IMR-90 (cell line): Measurements from ENCODE around the gene LRRC4C. TPM values are rescaled to one million over a fixed set of nuclear protein-coding genes. Genes with fewer than 3 reads are reported as not detected.

Experiments used
- ATAC-seq: fragments of 200-7000 bp; cut with Tn5 transposase; 2 replicates; pipeline ENCODE4 v1.9.1; 2020; ENCODE audit warnings: low read depth, mild to moderate bottlenecking, moderate library complexity
- BruUV-seq: library from RNA; stranded (reverse); fragments of 400-500 nt; replicated peaks from 2 replicates; lab custom pipeline; 2021; lab: Mats Ljungman, UMichigan
- CTCF ChIA-PET: fragments of 300-600 bp; formaldehyde crosslinking; extraction: SDS; loops from one replicate; lab custom pipeline; 2021; ENCODE audit warnings: antibody characterized with exemption; lab: Yijun Ruan, JAX
- POLR2A ChIA-PET: fragments of 300-600 bp; sonication (Branson Sonifier 250); formaldehyde crosslinking; loops from one replicate; lab custom pipeline; 2022; ENCODE audit warnings: antibody characterized with exemption; ENCODE audit not compliant: unreplicated experiment; lab: Charles Lee
- DNase-seq: peaks from one replicate; pipeline ENCODE4 v3.0.0; 2013
- H2AFZ ChIP-seq: replicated peaks from 2 replicates; pipeline ENCODE3; 2013; ENCODE audit warnings: low read length, mild to moderate bottlenecking; ENCODE audit not compliant: poor library complexity
- H2AK5ac ChIP-seq: 2 replicates; pipeline ENCODE4 v1.6.1; 2013; ENCODE audit warnings: low read depth, low read length, inconsistent platforms
- H2AK9ac ChIP-seq: replicated peaks from 2 replicates; pipeline ENCODE3; 2013; ENCODE audit warnings: mild to moderate bottlenecking, low read depth, low read length, moderate library complexity; ENCODE audit not compliant: poor library complexity
- H2BK120ac ChIP-seq: 2 replicates; pipeline ENCODE4 v1.6.1; 2013; ENCODE audit warnings: low read depth, low read length, inconsistent platforms
- H2BK15ac ChIP-seq: 3 replicates; pipeline ENCODE4 v1.6.1; 2013; ENCODE audit warnings: low read depth, low read length, inconsistent platforms
- H2BK20ac ChIP-seq: 2 replicates; pipeline ENCODE4 v1.6.1; 2013; ENCODE audit warnings: low read depth, mild to moderate bottlenecking, inconsistent platforms, low read length, moderate library complexity
- H2BK5ac ChIP-seq: 2 replicates; pipeline ENCODE4 v1.6.1; 2013; ENCODE audit warnings: mild to moderate bottlenecking, low read depth, low read length, inconsistent platforms; ENCODE audit not compliant: poor library complexity, severe bottlenecking
- H3K14ac ChIP-seq: replicated peaks from 2 replicates; pipeline ENCODE4 v1.6.1; 2013; ENCODE audit warnings: low read depth, low read length, inconsistent platforms
- H3K18ac ChIP-seq: 2 replicates; pipeline ENCODE4 v1.6.1; 2013; ENCODE audit warnings: low read depth, low read length, control low read depth
- H3K23ac ChIP-seq: 2 replicates; pipeline ENCODE4 v1.6.1; 2013; ENCODE audit warnings: low read depth, low read length, inconsistent platforms
- H3K27ac ChIP-seq: 2 replicates; pipeline ENCODE4 v1.5.1; 2013; ENCODE audit warnings: mild to moderate bottlenecking, control low read depth, low read length; ENCODE audit not compliant: insufficient read depth
- H3K27me3 ChIP-seq: 2 replicates; pipeline ENCODE4 v1.6.1; 2013; ENCODE audit warnings: low read length; ENCODE audit not compliant: control insufficient read depth, insufficient read depth
- H3K36me3 ChIP-seq: 2 replicates; pipeline ENCODE4 v1.6.1; 2013; ENCODE audit warnings: low read length, mixed read lengths; ENCODE audit not compliant: control insufficient read depth, insufficient read depth
- H3K4ac ChIP-seq: 2 replicates; pipeline ENCODE4 v1.6.1; 2013; ENCODE audit warnings: low read depth, low read length, inconsistent platforms
- H3K4me1 ChIP-seq: 2 replicates; pipeline ENCODE4 v1.6.1; 2013; ENCODE audit warnings: low read length, mixed read lengths; ENCODE audit not compliant: control insufficient read depth, insufficient read depth
- H3K4me2 ChIP-seq: 2 replicates; pipeline ENCODE4 v1.6.1; 2013; ENCODE audit warnings: low read depth, mild to moderate bottlenecking, control low read depth, low read length, moderate library complexity
- H3K4me3 ChIP-seq: 2 replicates; pipeline ENCODE4 v1.5.1; 2013; ENCODE audit warnings: low read depth, mild to moderate bottlenecking, control low read depth, low read length, moderate library complexity; ENCODE audit not compliant: insufficient read depth
- H3K56ac ChIP-seq: 2 replicates; pipeline ENCODE4 v1.6.1; 2013; ENCODE audit warnings: low read length, inconsistent platforms; ENCODE audit not compliant: insufficient read depth; ENCODE audit errors: extremely low read depth
- H3K79me1 ChIP-seq, 2 experiments: 2 replicates each; pipeline ENCODE4 v1.6.1; 2013; ENCODE audit warnings: low read length in 2 of 2, inconsistent platforms in 1 of 2, low read depth in 1 of 2
- H3K9ac ChIP-seq: 2 replicates; pipeline ENCODE4 v1.6.1; 2013; ENCODE audit warnings: low read depth, low read length, control low read depth
- H3K9me1 ChIP-seq: 2 replicates; pipeline ENCODE4 v1.6.1; 2013; ENCODE audit warnings: low read length, inconsistent platforms; ENCODE audit not compliant: insufficient read depth
- H3K9me3 ChIP-seq: 2 replicates; pipeline ENCODE4 v1.6.1; 2013; ENCODE audit warnings: low read length; ENCODE audit not compliant: control insufficient read depth, insufficient read depth
- H4K20me1 ChIP-seq: 2 replicates; pipeline ENCODE4 v1.6.1; 2013; ENCODE audit warnings: low read length, inconsistent platforms; ENCODE audit not compliant: insufficient read depth
- H4K5ac ChIP-seq: 2 replicates; pipeline ENCODE4 v1.6.1; 2013; ENCODE audit warnings: mild to moderate bottlenecking, low read depth, low read length, control low read depth
- H4K8ac ChIP-seq, 2 experiments: 2 replicates each; pipeline ENCODE4 v1.6.1; 2013; ENCODE audit warnings: low read depth in 2 of 2, low read length in 2 of 2, control low read depth in 1 of 2, inconsistent platforms in 1 of 2
- H4K91ac ChIP-seq: 2 replicates; pipeline ENCODE4 v1.6.1; 2013; ENCODE audit warnings: low read depth, low read length, inconsistent platforms; ENCODE audit not compliant: insufficient read depth
- BHLHE40 ChIP-seq: fragments of 150-350 bp; IDR thresholded peaks from 2 replicates; pipeline ENCODE4 v1.6.1; 2016; ENCODE audit warnings: mild to moderate bottlenecking, low read depth, low read length
- CEBPB ChIP-seq: IDR thresholded peaks from 2 replicates; pipeline ENCODE4 v1.6.1; 2012; ENCODE audit warnings: low read depth, low read length, improper control_type of control experiment
- CHD1 ChIP-seq: IDR thresholded peaks from 2 replicates; pipeline ENCODE4 v1.6.1; 2012; ENCODE audit warnings: low read depth, low read length, improper control_type of control experiment
- FOS ChIP-seq: fragments of 150-350 bp; IDR thresholded peaks from 2 replicates; pipeline ENCODE4 v1.6.1; 2016; ENCODE audit warnings: low read depth, low read length
- MAFK ChIP-seq: IDR thresholded peaks from 2 replicates; pipeline ENCODE4 v1.6.1; 2012; ENCODE audit warnings: low read depth, low read length, improper control_type of control experiment
- MAZ ChIP-seq: IDR thresholded peaks from 2 replicates; pipeline ENCODE4 v1.6.1; 2012; ENCODE audit warnings: low read depth, mild to moderate bottlenecking, low read length, improper control_type of control experiment, moderate library complexity, borderline replicate concordance
- MXI1 ChIP-seq: IDR thresholded peaks from 2 replicates; pipeline ENCODE4 v1.6.1; 2012; ENCODE audit warnings: low read depth, mild to moderate bottlenecking, low read length, moderate library complexity, borderline replicate concordance
- NFE2L2 ChIP-seq: fragments of 150-350 bp; IDR thresholded peaks from 2 replicates; pipeline ENCODE4 v1.6.1; 2016; ENCODE audit warnings: low read depth, mild to moderate bottlenecking, low read length
- POLR2A ChIP-seq: IDR thresholded peaks from 2 replicates; pipeline ENCODE4 v1.6.1; 2012; ENCODE audit warnings: mild to moderate bottlenecking, low read depth, low read length
- RAD21 ChIP-seq: IDR thresholded peaks from 2 replicates; pipeline ENCODE4 v1.6.1; 2012; ENCODE audit warnings: low read length, improper control_type of control experiment
- RCOR1 ChIP-seq: IDR thresholded peaks from 2 replicates; pipeline ENCODE4 v1.6.1; 2012; ENCODE audit warnings: mild to moderate bottlenecking, low read length, improper control_type of control experiment; ENCODE audit not compliant: insufficient replicate concordance
- RFX5 ChIP-seq: IDR thresholded peaks from 2 replicates; pipeline ENCODE4 v1.8.0; 2012; ENCODE audit warnings: low read depth, mild to moderate bottlenecking, low read length, moderate library complexity
- SMC3 ChIP-seq: fragments of 150-350 bp; IDR thresholded peaks from 2 replicates; pipeline ENCODE4 v1.6.1; 2016; ENCODE audit warnings: low read depth, mild to moderate bottlenecking, antibody characterized with exemption, low read length, moderate library complexity
- WGBS, 2 experiments: methylation state at CpG; one replicate each; pipeline versions ENCODE4 v1.1.5 to v1.1.7; 2013; ENCODE audit warnings: missing lambda C conversion rate in 2 of 2; ENCODE audit not compliant: insufficient read length in 1 of 2; ENCODE audit errors: extremely low coverage in 2 of 2; 5-methylcytosine and 5-hydroxymethylcytosine counted together
- dilution Hi-C: fragments of 300-500 bp; cut with HindIII; formaldehyde crosslinking; loops from one replicate; pipeline ENCODE4 v1.14.3; 2018; ENCODE audit warnings: low sequenced_read_pairs; ENCODE audit not compliant: unreplicated experiment
- in situ Hi-C: fragments of 300-500 bp; cut with MboI; formaldehyde crosslinking; loops from 3 replicates; pipeline ENCODE4 v1.14.3; 2019; ENCODE audit warnings: low sequenced_read_pairs, inconsistent platforms, mixed read lengths
- intact Hi-C: fragments of 100-400 bp; cut with micrococcal nuclease; formaldehyde crosslinking; loops from 2 replicates; pipeline ENCODE4 v1.10.0; 2022
- polyA plus RNA-seq, 3 experiments: library from polyadenylated mRNA; depleted of rRNA; stranded (reverse); fragments of >200 nt; gene quantifications; 2 replicates each; pipeline ENCODE4 v1.2.3, GENCODE V29; 2012; ENCODE audit warnings: low replicate concordance in 1 of 3
- total RNA-seq: library from RNA; depleted of rRNA; stranded (reverse); fragments of >200 nt; gene quantifications from 2 replicates; pipeline ENCODE4 v1.2.3, GENCODE V29; 2012
- TF ChIP-seq, protein P1 (sequence below): conservative IDR thresholded peaks from 2 replicates; pipeline ENCODE4 v1.5.1; 2012; ENCODE audit warnings: mild to moderate bottlenecking, low read depth, low read length, improper control_type of control experiment
- TF ChIP-seq, protein P2 (sequence below): fragments of 150-350 bp; IDR thresholded peaks from 2 replicates; pipeline ENCODE4 v1.6.1; 2017; ENCODE audit warnings: mild to moderate bottlenecking, antibody characterized with exemption, low read length, low read depth
- TF ChIP-seq, protein P3 (sequence below): fragments of 150-350 bp; IDR thresholded peaks from 2 replicates; pipeline ENCODE4 v1.6.1; 2016; ENCODE audit warnings: low read depth, mild to moderate bottlenecking, low read length, moderate library complexity, borderline replicate concordance

LRRC4C gene
- total and polyA plus RNA-seq, 2 of the 4 experiments (the other 2 are of a cell fraction), result under 0.01 to 0.03 TPM

DNA sequence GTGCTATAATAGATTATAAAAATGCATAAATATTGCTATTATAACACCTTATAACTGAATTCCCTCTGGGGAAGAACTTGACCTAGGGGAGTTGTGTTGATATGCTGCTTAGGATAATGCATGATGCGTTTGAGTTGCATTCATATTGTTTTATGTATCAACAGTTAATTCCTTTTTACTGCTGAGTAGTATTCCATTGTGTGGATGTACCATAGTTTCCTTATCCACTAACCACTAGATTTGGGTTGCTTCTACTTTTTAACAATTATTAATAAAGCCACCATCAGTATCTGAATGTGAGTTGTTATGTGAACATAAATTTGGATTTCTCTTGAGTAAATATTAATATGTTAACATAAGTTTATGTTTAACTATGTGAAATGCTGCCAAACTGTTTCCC lies 19.7 kb upstream of the LRRC4C start:
- no peak overlapping the region for H4K91ac ChIP-seq
- no peaks in the 10 kb centered on the region for H3K9me1 ChIP-seq
- no peak overlapping the region for H2BK15ac ChIP-seq
- H3K4me1 ChIP-seq, result no peaks in the 10 kb centered on the region
- no peaks in the 10 kb centered on the region for H3K79me1 ChIP-seq
- no peak overlapping the region for H2AK5ac ChIP-seq
- H2AFZ ChIP-seq, result no peak overlapping the region
- no peak overlapping the region for H3K9ac ChIP-seq
- no peak overlapping the region for H2BK5ac ChIP-seq
- in situ Hi-C loops, result no loop called here
- WGBS, 2 experiments, result no CpG with 5 or more reads among the region's 1 CpG
- POLR2A ChIA-PET, result no interaction called here
- no peak overlapping the region for H2BK120ac ChIP-seq
- H3K27me3 ChIP-seq, result no peaks in the 10 kb centered on the region
- CTCF ChIA-PET, result no interaction called here
- H3K4ac ChIP-seq, result no peak overlapping the region
- no peak overlapping the region for H3K27ac ChIP-seq
- no peak overlapping the region for H3K23ac ChIP-seq
- no peak overlapping the region for H2BK20ac ChIP-seq
- no peaks in the 10 kb centered on the region for H4K20me1 ChIP-seq
- no TSS peak for BruUV-seq
- TF ChIP-seq CEBPB (no peak), NFE2L2 (no peak), FOS (no peak), CHD1 (no peak), RCOR1 (no peak), BHLHE40 (no peak), POLR2A (no peak), MAFK (no peak), MXI1 (no peak), RFX5 (no peak), RAD21 (no peak), SMC3 (no peak), MAZ (no peak)
- TF ChIP-seq, protein P1, sequence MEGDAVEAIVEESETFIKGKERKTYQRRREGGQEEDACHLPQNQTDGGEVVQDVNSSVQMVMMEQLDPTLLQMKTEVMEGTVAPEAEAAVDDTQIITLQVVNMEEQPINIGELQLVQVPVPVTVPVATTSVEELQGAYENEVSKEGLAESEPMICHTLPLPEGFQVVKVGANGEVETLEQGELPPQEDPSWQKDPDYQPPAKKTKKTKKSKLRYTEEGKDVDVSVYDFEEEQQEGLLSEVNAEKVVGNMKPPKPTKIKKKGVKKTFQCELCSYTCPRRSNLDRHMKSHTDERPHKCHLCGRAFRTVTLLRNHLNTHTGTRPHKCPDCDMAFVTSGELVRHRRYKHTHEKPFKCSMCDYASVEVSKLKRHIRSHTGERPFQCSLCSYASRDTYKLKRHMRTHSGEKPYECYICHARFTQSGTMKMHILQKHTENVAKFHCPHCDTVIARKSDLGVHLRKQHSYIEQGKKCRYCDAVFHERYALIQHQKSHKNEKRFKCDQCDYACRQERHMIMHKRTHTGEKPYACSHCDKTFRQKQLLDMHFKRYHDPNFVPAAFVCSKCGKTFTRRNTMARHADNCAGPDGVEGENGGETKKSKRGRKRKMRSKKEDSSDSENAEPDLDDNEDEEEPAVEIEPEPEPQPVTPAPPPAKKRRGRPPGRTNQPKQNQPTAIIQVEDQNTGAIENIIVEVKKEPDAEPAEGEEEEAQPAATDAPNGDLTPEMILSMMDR, result no peak
- TF ChIP-seq, protein P2, sequence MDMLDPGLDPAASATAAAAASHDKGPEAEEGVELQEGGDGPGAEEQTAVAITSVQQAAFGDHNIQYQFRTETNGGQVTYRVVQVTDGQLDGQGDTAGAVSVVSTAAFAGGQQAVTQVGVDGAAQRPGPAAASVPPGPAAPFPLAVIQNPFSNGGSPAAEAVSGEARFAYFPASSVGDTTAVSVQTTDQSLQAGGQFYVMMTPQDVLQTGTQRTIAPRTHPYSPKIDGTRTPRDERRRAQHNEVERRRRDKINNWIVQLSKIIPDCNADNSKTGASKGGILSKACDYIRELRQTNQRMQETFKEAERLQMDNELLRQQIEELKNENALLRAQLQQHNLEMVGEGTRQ, result no peak
- TF ChIP-seq, protein P3, sequence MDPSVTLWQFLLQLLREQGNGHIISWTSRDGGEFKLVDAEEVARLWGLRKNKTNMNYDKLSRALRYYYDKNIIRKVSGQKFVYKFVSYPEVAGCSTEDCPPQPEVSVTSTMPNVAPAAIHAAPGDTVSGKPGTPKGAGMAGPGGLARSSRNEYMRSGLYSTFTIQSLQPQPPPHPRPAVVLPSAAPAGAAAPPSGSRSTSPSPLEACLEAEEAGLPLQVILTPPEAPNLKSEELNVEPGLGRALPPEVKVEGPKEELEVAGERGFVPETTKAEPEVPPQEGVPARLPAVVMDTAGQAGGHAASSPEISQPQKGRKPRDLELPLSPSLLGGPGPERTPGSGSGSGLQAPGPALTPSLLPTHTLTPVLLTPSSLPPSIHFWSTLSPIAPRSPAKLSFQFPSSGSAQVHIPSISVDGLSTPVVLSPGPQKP, result no peak
- intact Hi-C loops, result no loop called here
- H4K8ac ChIP-seq, result no peak overlapping the region
- H3K4me2 ChIP-seq, result no peak overlapping the region
- ATAC-seq (no peak), DNase-seq (no peak)
- no peaks in the 10 kb centered on the region for H3K36me3 ChIP-seq
- H3K4me3 ChIP-seq, result no peak overlapping the region
- no peak overlapping the region for H3K14ac ChIP-seq
- dilution Hi-C loops, result no loop called here
- no peak overlapping the region for H2AK9ac ChIP-seq
- H3K9me3 ChIP-seq, result peaks cover 2% of the 10 kb centered on the region; the same call in 1 of the 2 replicates
- no peak overlapping the region for H3K56ac ChIP-seq
- H3K18ac ChIP-seq, result no peak overlapping the region
- no peak overlapping the region for H4K5ac ChIP-seq
